ENCODE results near the gene KATNB1.
"Not testable (repeated sequence)": the region's sequence is repeated elsewhere in the genome, so short reads cannot be mapped to it uniquely, and the experiment has no call there.

- TF ChIP-seq EZH2 (optimal IDR thresholded peaks at IDR 0.05; ENCODE audit: low read depth, low read length); CTCF (IDR thresholded peaks at IDR 0.05; ENCODE audit: low read length); EZH2phosphoT487 (IDR thresholded peaks at IDR 0.05; ENCODE audit: low read length): not testable (repeated sequence)
These were observed 47.1 kb downstream of the KATNB1 start for GRCh38 chr16:57782607-57783055.

Data from MM.1S (cell line).